Endothelial cell of umbilical vein (primary cell): ENCODE measurements around the gene GPR157. TPM values are rescaled to one million over a fixed set of nuclear protein-coding genes. Genes with fewer than 3 reads are reported as not detected.

ENCODE experiments used
- BruUV-seq: library from RNA; stranded (reverse); fragments of 400-500 nt; replicated peaks from 2 replicates; lab custom pipeline; 2021; lab: Mats Ljungman, UMichigan
- CTCF ChIA-PET: fragments of 300-600, 350-600 bp; sonication (Branson Sonifier 250); formaldehyde crosslinking; loops from one replicate; lab custom pipeline; 2021; ENCODE audit warnings: antibody characterized with exemption, inconsistent platforms; lab: Charles Lee
- POLR2A ChIA-PET: fragments of 300-600, 350-600 bp; sonication (Branson Sonifier 250); formaldehyde crosslinking; loops from one replicate; lab custom pipeline; 2021; ENCODE audit warnings: antibody characterized with exemption, inconsistent platforms; lab: Charles Lee
- DNase-seq: peaks from one replicate; pipeline ENCODE4 v3.0.0-alpha.2; 2011; ENCODE audit warnings: low read depth, low spot score
- FAIRE-seq: peaks from 2 replicates; lab custom pipeline; 2011; peaks lifted over from hg19 to GRCh38; lab: Jason Lieb, UNC
- H2AFZ ChIP-seq: 2 replicates; pipeline ENCODE4 v1.6.0; 2012; ENCODE audit warnings: low read depth, low read length, control low read depth, inconsistent platforms
- H3K27ac ChIP-seq: 2 replicates; pipeline ENCODE4 v1.5.1; 2011; ENCODE audit warnings: low read depth, mild to moderate bottlenecking, control low read depth, low read length, moderate library complexity; ENCODE audit not compliant: insufficient read depth
- H3K27me3 ChIP-seq, 2 experiments: 2 replicates each; pipeline versions ENCODE4 v1.6.0 to v1.6.1; 2011; ENCODE audit warnings: low read length in 2 of 2, mixed read lengths in 1 of 2; ENCODE audit not compliant: control insufficient read depth in 2 of 2, insufficient read depth in 2 of 2
- H3K36me3 ChIP-seq, 2 experiments: 2 replicates in 1 of 2; 3 replicates in 1 of 2; pipeline ENCODE4 v1.5.1; 2011; ENCODE audit warnings: low read length in 2 of 2, mild to moderate bottlenecking in 1 of 2, moderate library complexity in 1 of 2; ENCODE audit not compliant: control insufficient read depth in 2 of 2, insufficient read depth in 2 of 2; ENCODE audit errors: extremely low read depth in 1 of 2
- H3K4me1 ChIP-seq: 3 replicates; pipeline ENCODE4 v1.5.1; 2011; ENCODE audit warnings: mild to moderate bottlenecking, low read length; ENCODE audit not compliant: control insufficient read depth, insufficient read depth; ENCODE audit errors: extremely low read depth
- H3K4me2 ChIP-seq: 2 replicates; pipeline ENCODE4 v1.6.1; 2011; ENCODE audit warnings: low read length, control low read depth, mixed read lengths; ENCODE audit not compliant: insufficient read depth
- H3K4me3 ChIP-seq, 3 experiments: fragments of 200-600 bp in 1 of 3; sonication (generic), shearing (Covaris generic) in 1 of 3; replicated peaks in 1 of 3; 2 replicates each; pipeline ENCODE4 v1.5.1; 2011 to 2016; ENCODE audit warnings: control low read depth in 3 of 3, low read length in 3 of 3, mild to moderate bottlenecking in 2 of 3, inconsistent platforms in 1 of 3, low read depth in 1 of 3, moderate library complexity in 1 of 3; ENCODE audit not compliant: insufficient read depth in 1 of 3
- H3K79me2 ChIP-seq: 2 replicates; pipeline ENCODE4 v1.6.0; 2012; ENCODE audit warnings: low read length, inconsistent platforms; ENCODE audit not compliant: control insufficient read depth, insufficient read depth
- H3K9ac ChIP-seq: replicated peaks from 2 replicates; pipeline ENCODE3; 2011; ENCODE audit warnings: low read length, control low read depth; ENCODE audit not compliant: insufficient read depth; ENCODE audit errors: extremely low read depth
- H3K9me1 ChIP-seq: replicated peaks from 3 replicates; pipeline ENCODE4 v1.6.0; 2011; ENCODE audit warnings: mild to moderate bottlenecking, low read length; ENCODE audit not compliant: control insufficient read depth, insufficient read depth; ENCODE audit errors: extremely low read depth
- H3K9me3 ChIP-seq: replicated peaks from 2 replicates; pipeline ENCODE4 v1.5.1; 2012; ENCODE audit warnings: low read length, inconsistent platforms; ENCODE audit not compliant: control insufficient read depth, insufficient read depth
- H4K20me1 ChIP-seq: replicated peaks from 2 replicates; pipeline ENCODE3; 2011; ENCODE audit warnings: mild to moderate bottlenecking, low read length; ENCODE audit not compliant: control insufficient read depth, insufficient read depth; ENCODE audit errors: extremely low read depth
- CTCF ChIP-seq, 2 donors: IDR thresholded peaks; 1 replicate in 1 of 2; 2 replicates in 1 of 2; pipeline ENCODE4 v1.5.1; 2011; ENCODE audit warnings: low read length in 2 of 2, mild to moderate bottlenecking in 2 of 2, moderate library complexity in 2 of 2, control low read depth in 1 of 2, inconsistent platforms in 1 of 2, low read depth in 1 of 2; ENCODE audit not compliant: insufficient read depth in 1 of 2; ENCODE audit errors: extremely low read depth in 1 of 2
- EZH2 ChIP-seq: IDR thresholded peaks from 2 replicates; pipeline ENCODE4 v1.6.1; 2012; ENCODE audit warnings: borderline replicate concordance, low read depth, mild to moderate bottlenecking, moderate library complexity, low read length, inconsistent platforms; ENCODE audit not compliant: severe bottlenecking
- FOS ChIP-seq: IDR thresholded peaks from 2 replicates; pipeline ENCODE4 v1.6.1; 2011; ENCODE audit warnings: mild to moderate bottlenecking, low read length, moderate library complexity, borderline replicate concordance; ENCODE audit not compliant: insufficient read depth
- GATA2 ChIP-seq: IDR thresholded peaks from 2 replicates; pipeline ENCODE4 v1.7.0; 2011; ENCODE audit warnings: low read depth, mild to moderate bottlenecking, moderate library complexity, mixed read lengths, low read length; ENCODE audit not compliant: insufficient read length, insufficient read depth
- JUN ChIP-seq: IDR thresholded peaks from 2 replicates; pipeline ENCODE4 v1.6.1; 2011; ENCODE audit warnings: borderline replicate concordance, low read depth; ENCODE audit not compliant: insufficient read length, insufficient read depth
- MAX ChIP-seq: IDR thresholded peaks from 2 replicates; pipeline ENCODE4 v1.6.1; 2011; ENCODE audit not compliant: insufficient read depth, insufficient read length
- MYC ChIP-seq: IDR thresholded peaks from one replicate; pipeline ENCODE4 v1.6.1; 2011; ENCODE audit warnings: mild to moderate bottlenecking, low read depth, low read length
- POLR2A ChIP-seq: IDR thresholded peaks from 2 replicates; pipeline ENCODE4 v1.6.1; 2012; ENCODE audit warnings: low read depth, mild to moderate bottlenecking, control low read depth, low read length
- POLR2AphosphoS5 ChIP-seq: IDR thresholded peaks from 2 replicates; pipeline ENCODE4 v1.6.1; 2012; ENCODE audit warnings: low read depth, mild to moderate bottlenecking, control low read depth, low read length, moderate library complexity; ENCODE audit not compliant: insufficient read depth
- dilution Hi-C: fragments of 300-500 bp; cut with MboI; formaldehyde crosslinking; loops from one replicate; pipeline ENCODE4 v1.15.0; 2019; ENCODE audit warnings: low sequenced_read_pairs; ENCODE audit not compliant: extremely low pct_ligation_motif_present
- intact Hi-C: fragments of 100-400 bp; cut with micrococcal nuclease; formaldehyde crosslinking; loops from one replicate; pipeline ENCODE4 v1.10.0; 2022
- polyA plus RNA-seq, 4 experiments: library from polyadenylated mRNA; depleted of rRNA in 3 of 4; stranded (reverse) in 3 of 4; unstranded in 1 of 4; fragments of >200 nt; gene quantifications; 2 replicates each; pipeline versions ENCODE4 v1.2.1 to v1.2.3, GENCODE V29; 2011 to 2012; ENCODE audit warnings: missing spikeins in 1 of 4
- total RNA-seq: library from RNA; stranded (reverse); gene quantifications from 2 replicates; pipeline ENCODE4 v1.2.3, GENCODE V29; 2021

The GPR157 gene
- total and polyA plus RNA-seq, 2 donors (not counting 3 experiments of a cell fraction or from before 2014, with no cell fraction given), result 1.0 to 6.5 TPM

GRCh38 chr1:9161963-9162362 lies 33.1 kb upstream of the GPR157 start:
- Histone ChIP-seq H3K4me1 (peaks cover 39% of the 10 kb centered on the region), H3K4me2 (no peak overlapping the region), H3K9me3 (no peaks in the 10 kb centered on the region), H3K27me3 (no peaks in the 10 kb centered on the region), H3K27ac (no peak overlapping the region), H3K36me3 (peaks cover 0 to 2% of the 10 kb centered on the region in 2 experiments), H3K9me1 (no peaks in the 10 kb centered on the region), H2AFZ (no peak overlapping the region), H3K4me3 (no peak overlapping the region), H4K20me1 (no peaks in the 10 kb centered on the region), H3K79me2 (peaks cover 83% of the 10 kb centered on the region), H3K9ac (no peak overlapping the region)
- TF ChIP-seq MAX, result no peak
- TF ChIP-seq GATA2, result no peak
- TF ChIP-seq MYC, result no peak
- no peak for TF ChIP-seq JUN
- TF ChIP-seq POLR2A, result no peak
- TF ChIP-seq EZH2, result no peak
- TF ChIP-seq FOS, result no peak
- TF ChIP-seq POLR2AphosphoS5, result no peak
- no peak for TF ChIP-seq CTCF (IDR thresholded peaks at IDR 0.05; ENCODE audit: extremely low read depth in 1 of 2, insufficient read depth in 1 of 2, low read depth in 1 of 2, low read length in 2 of 2)
- dilution Hi-C loops (no loop called here), intact Hi-C loops (no loop called here)
- ChIA-PET POLR2A (no interaction called here), CTCF (interaction anchor here (1.4 to 2.3 kb wide), 2 partner anchors 34 to 51 kb away, joined by 6 to 9 read pairs; no protein-coding TSS in a partner anchor)
- no peak for FAIRE-seq
- DNase-seq, result no peak
- BruUV-seq, result no TSS peak
